GM12873 (cell line): ENCODE measurements around the gene TANGO6.
A peak's percentile ranks its signal among the peaks of the same experiment; 100 is the strongest.

Source experiments
- TF ChIP-seq, protein P1 (sequence below): IDR thresholded peaks from 2 replicates; pipeline ENCODE4 v1.5.1; 2012; ENCODE audit warnings: low read depth, mild to moderate bottlenecking, moderate library complexity, low read length, control low read depth; ENCODE audit not compliant: insufficient read depth; ENCODE audit errors: missing control alignments

TANGO6 gene

DNA sequence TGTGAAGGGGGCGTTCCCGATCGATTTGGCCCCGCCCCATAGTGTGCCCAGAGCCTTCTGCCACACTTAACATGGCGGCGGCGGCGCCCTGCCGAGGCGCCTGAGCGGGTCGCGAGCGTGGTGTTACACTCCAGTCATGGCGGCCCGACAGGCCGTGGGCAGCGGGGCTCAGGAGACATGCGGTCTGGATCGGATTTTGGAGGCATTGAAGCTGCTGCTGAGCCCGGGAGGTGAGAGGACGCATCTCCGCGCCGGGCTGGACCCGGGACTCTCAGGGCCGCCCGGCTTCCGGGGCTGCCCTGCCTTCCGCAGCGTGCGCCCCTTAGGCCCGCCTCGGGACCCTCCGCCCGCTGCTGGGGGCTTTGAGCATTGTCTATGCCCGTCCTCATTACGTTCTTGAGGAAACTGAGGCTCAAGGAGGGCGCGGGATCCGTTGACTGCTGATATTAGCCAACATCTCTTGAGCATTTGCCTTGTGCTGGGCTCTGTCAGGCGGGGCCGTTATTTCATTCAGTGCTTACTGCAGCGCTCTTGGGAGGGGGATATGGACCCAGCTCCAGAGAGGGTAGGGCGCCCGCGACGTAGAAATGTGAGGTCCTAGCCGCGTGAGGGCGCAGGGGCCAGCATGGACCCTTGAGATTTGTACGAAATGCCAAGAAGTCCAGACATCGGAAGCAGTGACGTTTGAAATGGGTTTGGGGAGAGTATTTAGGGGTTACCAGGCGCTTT lies at the start of gene TANGO6:
Gene TANGO6 (plus strand): TSS at position 50 of the 729 bp plus-strand sequence. CDS start 87 bp downstream, at position 137.
- TF ChIP-seq, protein P1, sequence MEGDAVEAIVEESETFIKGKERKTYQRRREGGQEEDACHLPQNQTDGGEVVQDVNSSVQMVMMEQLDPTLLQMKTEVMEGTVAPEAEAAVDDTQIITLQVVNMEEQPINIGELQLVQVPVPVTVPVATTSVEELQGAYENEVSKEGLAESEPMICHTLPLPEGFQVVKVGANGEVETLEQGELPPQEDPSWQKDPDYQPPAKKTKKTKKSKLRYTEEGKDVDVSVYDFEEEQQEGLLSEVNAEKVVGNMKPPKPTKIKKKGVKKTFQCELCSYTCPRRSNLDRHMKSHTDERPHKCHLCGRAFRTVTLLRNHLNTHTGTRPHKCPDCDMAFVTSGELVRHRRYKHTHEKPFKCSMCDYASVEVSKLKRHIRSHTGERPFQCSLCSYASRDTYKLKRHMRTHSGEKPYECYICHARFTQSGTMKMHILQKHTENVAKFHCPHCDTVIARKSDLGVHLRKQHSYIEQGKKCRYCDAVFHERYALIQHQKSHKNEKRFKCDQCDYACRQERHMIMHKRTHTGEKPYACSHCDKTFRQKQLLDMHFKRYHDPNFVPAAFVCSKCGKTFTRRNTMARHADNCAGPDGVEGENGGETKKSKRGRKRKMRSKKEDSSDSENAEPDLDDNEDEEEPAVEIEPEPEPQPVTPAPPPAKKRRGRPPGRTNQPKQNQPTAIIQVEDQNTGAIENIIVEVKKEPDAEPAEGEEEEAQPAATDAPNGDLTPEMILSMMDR: peak; percentile 53

DNA sequence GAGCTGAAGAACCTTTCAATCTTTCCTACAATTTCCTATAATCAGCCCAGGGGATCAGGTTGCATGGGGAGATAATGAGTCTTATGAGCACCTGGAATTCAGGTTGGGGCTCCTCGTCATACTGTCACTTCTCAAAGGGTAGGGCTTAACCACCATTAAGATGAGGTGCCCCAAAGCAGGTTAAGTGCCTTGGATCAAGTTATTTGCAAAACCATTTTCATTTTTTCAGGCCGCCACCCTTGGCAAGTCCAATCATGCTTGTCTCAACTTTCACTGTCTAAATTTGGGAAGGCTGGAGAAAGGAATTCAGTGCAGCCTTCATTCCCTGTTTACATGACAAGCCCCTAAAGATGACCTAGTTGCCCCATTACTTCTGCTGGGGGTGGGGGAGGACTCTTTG lies 44.9 kb upstream of the TANGO6 start:
- TF ChIP-seq, protein P1: no peak

DNA sequence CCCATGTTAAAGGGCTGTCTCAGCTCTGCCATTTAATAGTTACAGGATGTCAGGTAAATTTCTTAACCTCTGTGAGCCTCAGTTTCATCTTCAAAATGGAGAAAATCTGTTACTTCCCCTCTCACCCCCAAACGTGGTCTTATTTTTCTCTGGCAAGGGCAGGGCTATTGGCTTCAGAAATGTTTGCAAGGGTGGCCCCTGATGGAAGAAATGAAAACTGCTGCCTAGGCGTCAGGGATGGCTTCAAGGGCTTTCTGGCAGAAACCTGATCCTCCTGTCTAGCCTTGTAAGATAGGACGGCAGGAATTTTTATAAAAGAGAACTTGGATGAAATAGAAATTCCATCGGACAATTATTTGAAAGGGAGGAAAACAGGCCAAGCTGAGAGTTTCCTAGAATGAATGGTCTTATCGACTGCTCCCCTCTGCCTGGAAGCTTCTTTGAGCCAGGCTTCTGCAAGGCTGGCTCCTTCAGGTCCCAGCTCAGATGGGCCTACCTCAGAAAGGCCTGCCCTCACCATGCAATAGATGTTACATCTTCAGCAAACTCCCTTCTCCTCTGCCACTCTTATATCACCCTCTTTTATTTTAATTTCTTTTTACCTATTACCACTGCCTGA lies 43.0 kb upstream of the TANGO6 start:
- TF ChIP-seq, protein P1: peak; percentile 62

DNA sequence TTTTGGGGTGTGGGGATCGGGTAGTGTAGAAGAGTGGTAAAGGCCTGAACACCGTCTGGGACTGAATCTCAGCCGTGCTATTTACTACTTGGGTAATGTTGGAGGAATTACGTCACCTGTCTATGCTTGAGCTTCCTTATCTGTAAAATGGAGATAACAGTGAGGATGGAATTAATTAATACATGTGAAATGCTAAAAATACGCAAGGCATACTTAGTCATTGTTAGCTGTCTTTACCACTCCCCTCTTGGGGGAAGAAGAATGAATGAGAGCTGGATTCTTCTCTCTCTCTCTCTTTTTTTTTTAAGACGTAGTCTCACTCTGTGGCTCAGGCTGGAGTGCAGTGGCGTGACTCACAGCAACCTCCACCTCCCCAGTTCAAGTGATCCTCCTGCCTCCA lies 41.1 kb upstream of the TANGO6 start:
- TF ChIP-seq, protein P1: no peak

DNA sequence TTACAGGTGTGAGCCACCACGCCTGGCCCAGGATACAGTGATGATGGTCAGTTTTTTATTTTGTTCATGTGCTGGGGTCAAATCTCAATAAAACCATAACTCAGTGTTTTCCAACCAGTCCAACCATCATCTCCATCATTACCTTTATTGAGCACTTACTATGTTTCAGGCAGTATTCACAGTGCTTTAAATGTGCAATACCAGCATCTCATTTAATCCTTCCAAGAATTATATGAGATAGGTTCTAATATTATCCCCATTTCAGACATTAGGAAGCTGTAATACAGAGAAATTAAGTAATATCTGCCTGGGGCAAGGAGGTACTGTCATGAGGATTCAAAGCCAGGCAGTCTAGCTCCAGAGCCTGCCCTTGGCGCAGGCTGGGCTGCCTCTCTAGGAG lies 36.9 kb upstream of the TANGO6 start:
- TF ChIP-seq, protein P1: no peak

DNA sequence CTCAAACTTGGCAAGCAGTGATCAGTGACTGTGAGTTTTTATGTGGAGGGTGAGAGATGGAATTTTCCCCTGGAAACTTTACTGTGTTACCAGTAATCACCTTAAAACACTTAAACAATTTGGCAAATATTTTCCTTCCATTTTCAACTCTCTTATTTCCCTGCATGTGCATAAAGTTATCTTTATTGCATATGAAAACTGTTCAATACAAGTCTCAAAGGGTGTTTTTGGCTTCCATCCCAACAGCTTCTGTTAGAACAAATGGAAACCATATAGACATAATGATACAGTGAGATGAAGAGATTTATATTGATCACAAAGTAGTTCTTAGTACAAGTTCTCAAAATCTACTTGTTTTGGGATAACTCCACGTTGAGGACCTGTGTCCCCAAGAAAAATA lies 36.4 kb upstream of the TANGO6 start:
- TF ChIP-seq, protein P1: no peak

DNA sequence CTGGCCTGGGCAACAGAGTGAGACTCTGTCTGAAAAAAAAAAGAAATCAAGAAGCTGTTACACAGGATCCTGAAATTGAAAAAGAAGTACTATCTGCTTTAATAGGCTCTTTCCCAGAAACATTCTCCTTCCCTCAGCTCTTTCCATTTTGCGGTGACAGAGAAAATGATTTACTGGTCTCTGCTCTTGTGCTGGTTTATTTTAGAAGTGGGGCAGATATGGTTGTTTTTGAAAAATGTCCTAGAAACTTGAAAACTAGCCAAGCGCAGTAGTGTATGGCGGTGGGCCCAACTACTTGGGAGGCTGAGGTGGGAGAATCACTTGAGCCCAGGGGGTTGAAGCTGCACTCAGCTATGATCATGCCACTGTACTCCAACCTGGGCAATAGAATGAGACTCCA lies 28.8 kb upstream of the TANGO6 start:
- TF ChIP-seq, protein P1: no peak
